ENCODE measurements around the gene LRRC63.

DNA sequence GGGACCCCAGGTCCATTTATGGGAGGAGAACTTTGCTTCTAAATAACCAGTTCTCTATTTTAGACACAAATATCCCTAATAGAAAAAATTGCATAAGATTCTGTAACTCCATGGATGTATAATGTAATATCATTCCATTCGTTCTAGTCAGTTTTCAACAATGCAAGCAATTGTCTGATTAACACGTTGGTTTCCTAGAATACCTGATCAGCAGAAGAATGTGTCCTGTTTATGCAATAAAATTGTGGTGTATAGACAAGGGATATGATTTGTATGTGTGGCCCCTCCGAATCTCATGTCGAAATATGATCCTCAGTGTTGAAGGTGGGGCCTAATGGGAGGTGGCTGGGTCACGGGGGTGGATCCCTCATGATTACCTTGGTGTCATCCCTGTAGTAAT, 113.2 kb downstream of the LRRC63 start:
- TF ChIP-seq, protein P1, sequence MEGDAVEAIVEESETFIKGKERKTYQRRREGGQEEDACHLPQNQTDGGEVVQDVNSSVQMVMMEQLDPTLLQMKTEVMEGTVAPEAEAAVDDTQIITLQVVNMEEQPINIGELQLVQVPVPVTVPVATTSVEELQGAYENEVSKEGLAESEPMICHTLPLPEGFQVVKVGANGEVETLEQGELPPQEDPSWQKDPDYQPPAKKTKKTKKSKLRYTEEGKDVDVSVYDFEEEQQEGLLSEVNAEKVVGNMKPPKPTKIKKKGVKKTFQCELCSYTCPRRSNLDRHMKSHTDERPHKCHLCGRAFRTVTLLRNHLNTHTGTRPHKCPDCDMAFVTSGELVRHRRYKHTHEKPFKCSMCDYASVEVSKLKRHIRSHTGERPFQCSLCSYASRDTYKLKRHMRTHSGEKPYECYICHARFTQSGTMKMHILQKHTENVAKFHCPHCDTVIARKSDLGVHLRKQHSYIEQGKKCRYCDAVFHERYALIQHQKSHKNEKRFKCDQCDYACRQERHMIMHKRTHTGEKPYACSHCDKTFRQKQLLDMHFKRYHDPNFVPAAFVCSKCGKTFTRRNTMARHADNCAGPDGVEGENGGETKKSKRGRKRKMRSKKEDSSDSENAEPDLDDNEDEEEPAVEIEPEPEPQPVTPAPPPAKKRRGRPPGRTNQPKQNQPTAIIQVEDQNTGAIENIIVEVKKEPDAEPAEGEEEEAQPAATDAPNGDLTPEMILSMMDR (IDR thresholded peaks at IDR 0.05) = no peak
- no peak for TF ChIP-seq POLR2AphosphoS5 (IDR thresholded peaks at IDR 0.05; ENCODE audit: insufficient read depth in 1 of 2, low read depth in 1 of 2)
